HL-60/S4 (cell line): ENCODE measurements around the gene CD9.

ENCODE experiments used
- in situ Hi-C: fragments of 300-500 bp; cut with MboI; formaldehyde crosslinking; loops from 2 replicates; pipeline ENCODE4 v1.14.3; 2022; ENCODE audit warnings: low sequenced_read_pairs

The CD9 gene

DNA sequence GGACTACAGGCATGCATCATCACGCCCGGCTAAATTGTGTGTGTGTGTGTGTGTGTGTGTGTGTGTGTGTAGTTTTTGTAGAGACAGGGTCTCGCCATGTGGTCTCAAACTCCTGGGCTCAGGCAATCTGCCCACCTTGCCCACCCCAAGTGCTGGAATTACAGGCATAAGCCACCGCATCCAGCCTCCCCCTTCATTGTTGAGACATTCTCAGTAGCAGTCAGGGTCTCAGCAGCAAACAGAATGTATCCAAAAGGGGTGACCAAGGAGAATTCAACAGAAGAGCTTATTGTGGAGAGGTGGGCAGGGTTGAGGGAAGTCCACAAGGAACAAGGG, 73.0 kb downstream of the CD9 start:
- in situ Hi-C loops: no loop called here

GRCh38 chr12:6273541-6274230, 73.5 kb downstream of the CD9 start:
- in situ Hi-C loops: no loop called here

GRCh38 chr12:6274231-6275221, 74.3 kb downstream of the CD9 start:
- in situ Hi-C loops: loop anchor here (5.0 kb wide), 1 partner anchor 67 kb away; no protein-coding TSS in a partner anchor

GRCh38 chr12:6275928-6276887, 76.0 kb downstream of the CD9 start:
- in situ Hi-C loops: loop anchor here (5.0 kb wide), 1 partner anchor 69 kb away; no protein-coding TSS in a partner anchor

- in situ Hi-C loops: loop anchor here (5.0 kb wide), 1 partner anchor 70 kb away; no protein-coding TSS in a partner anchor
Observed at GRCh38 chr12:6276956-6277620, 76.9 kb downstream of the CD9 start.

DNA sequence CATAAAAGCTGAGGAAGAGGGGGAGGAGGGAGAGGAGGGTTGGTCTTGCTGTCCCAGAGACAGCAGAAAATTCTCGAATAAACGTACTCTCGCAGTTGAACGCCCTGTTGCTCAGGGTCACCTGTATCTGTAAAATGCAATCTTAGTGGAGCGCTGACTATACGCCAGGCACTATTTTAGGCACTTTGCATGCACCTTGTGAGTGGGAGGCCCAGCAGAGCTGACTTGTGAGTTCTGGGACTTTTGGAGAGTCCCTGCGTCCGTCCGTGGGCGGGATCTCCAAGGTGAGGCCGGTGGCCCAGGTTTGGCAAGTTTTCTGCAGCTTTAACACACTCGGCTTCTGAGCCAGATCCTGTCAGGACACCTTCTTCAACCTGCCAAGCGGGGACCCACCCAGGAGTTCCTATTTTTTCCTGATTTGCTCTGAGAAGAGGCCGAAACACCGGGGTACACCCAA, 77.8 kb downstream of the CD9 start:
- in situ Hi-C loops: loop anchor here (5.0 kb wide), 1 partner anchor 71 kb away; no protein-coding TSS in a partner anchor

GRCh38 chr12:6278439-6279255, 78.4 kb downstream of the CD9 start:
- in situ Hi-C loops: loop anchor here (5.0 kb wide), 1 partner anchor 71 kb away; no protein-coding TSS in a partner anchor

GRCh38 chr12:6279256-6279628, 79.0 kb downstream of the CD9 start:
- in situ Hi-C loops: loop anchor here (5.0 kb wide), 1 partner anchor 72 kb away; no protein-coding TSS in a partner anchor

- in situ Hi-C loops: loop anchor here (5.0 kb wide), 1 partner anchor 72 kb away; no protein-coding TSS in a partner anchor
Observed at GRCh38 chr12:6279631-6280030, 79.4 kb downstream of the CD9 start.

DNA sequence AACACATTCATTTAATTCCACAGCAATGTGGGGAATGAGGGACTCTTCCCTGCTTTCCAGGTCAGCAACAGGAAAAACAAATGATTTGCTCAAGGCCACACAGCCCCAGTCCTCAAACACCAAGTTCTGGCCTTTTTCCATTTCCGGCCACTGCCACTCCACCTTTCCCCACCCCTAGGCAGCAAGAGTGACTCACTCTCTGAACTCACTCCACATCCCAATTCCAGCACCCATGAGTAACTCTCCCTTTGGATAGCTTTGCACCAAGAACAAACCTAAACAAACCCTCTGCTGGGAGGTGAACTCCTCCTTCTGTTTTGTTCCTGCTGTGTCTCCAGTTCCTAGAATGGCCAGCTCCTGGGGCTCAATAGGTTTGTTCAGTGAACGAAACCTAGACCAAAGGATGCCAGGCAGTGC, 79.9 kb downstream of the CD9 start:
- in situ Hi-C loops: no loop called here

DNA sequence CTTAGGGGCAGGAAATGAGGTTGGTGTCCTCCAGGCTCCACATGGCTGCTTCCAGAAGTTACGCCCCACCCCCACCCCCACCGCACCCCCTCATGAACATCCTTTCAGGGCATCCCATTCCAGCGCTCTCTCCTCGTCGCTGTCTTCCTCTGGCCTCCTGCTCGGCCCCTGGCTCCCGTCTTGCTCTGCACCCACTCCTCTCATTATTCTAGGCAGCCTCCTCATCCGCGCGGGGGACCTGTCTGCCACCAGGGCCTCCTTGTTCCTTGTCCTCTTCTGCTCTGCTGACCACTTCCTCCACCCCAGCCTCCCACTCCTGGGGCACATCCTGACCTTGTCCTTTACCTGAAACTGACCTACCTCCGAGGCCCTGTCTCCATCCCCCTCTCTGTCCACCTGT, 80.5 kb downstream of the CD9 start:
- in situ Hi-C loops: no loop called here

DNA sequence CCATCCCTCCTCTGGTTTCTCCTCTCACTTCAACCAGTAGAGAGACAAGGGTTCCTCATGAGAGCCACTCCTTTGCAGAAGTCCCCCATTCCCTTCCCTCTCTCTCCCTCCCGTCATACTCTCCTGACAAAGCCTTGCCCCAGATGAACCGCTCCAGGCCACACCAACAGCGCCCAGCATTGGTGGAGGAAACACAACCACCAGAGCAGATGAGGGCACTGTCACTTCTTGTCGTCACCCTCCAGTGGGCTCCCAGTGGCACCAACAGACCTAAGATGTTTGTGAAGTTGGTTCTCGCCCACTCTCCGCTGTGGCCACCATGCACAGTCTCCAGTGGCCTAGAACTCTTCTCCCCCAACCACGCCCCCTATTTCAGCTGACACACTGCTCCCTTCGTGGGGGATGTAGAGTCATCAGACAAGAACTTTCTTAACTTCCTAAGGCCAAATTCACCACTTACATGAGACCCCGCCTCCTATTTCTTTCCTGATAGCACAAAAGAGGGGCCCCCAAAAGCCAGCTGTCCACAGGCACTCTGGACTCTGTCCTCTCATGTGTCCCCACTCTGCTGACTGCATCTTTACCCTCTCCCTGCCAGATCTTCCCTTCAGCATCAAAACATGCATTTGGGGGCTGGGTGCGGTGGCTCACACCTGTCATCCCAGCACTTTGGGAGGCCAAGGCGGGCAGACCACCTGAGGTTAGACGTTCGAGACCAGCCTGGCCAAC, 81.0 kb downstream of the CD9 start:
- in situ Hi-C loops: no loop called here

- in situ Hi-C loops: no loop called here
Observed at GRCh38 chr12:6282453-6282840, 82.2 kb downstream of the CD9 start.

- in situ Hi-C loops: no loop called here
Observed at GRCh38 chr12:6284273-6284672, 84.1 kb downstream of the CD9 start.

DNA sequence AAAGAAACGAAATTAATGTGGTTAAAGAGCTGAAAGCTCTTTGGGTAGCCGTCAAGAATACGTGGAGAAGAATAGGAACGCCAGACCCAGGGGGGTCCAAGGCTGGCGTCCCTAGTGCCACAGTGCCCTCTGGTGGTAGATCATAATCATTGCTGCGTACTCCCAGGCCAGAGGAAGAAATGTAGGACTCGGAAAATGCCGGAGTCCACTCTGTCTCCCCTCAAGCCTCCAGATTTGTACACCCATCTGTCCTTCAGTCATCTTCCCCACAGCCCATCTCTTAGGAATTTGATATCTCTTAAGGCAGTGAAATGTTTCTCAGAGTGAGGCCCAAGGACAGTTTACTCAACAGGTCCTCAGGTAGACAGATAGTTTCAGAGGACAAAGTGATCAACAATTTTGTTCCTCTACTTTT, 84.9 kb downstream of the CD9 start:
- in situ Hi-C loops: loop anchor here (5.0 kb wide), 1 partner anchor 218 kb away; no protein-coding TSS in a partner anchor

DNA sequence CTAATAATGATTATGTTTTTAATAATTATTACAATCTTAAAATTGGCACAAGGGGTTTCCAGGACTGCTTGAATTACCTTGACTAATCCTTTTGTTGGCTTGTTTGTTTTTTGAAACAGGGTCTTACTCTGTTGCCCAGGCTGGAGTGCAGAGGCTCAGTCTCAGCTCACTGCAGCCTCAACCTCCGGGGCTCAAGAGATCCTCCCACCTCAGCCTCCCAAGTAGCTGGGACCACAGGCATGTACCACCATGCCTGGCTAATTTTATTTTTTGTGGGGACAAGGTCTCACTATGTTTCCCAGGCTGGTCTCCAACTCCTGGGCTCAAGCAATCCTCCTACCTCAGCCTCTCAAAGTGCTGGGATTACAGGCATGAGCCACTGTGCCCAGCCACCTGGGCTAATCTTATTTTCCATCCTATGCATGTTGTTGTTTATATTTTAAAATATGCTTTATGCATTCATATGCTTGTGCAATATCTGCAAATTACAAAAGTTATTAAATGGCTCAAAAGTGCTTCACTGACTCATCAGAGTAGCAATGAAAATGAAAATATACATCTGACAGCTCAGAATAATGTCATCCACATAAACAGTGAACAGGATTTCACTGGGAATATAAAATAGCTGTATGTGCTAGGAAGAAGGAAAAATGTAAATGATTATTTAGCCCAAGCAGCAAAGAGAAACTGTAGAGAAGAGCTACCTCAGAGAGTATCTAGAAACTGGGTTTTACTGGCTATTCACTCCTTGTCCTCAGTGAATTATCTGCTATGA, 85.5 kb downstream of the CD9 start:
- in situ Hi-C loops: loop anchor here (5.0 kb wide), 1 partner anchor 218 kb away; no protein-coding TSS in a partner anchor
